ENCODE data around the gene MEIS1. TPM values are rescaled to one million over a fixed set of nuclear protein-coding genes. Genes with fewer than 3 reads are reported as not detected.

The MEIS1 gene
- total and polyA plus RNA-seq, 2 experiments from 2014 or later: 0.16 to 0.28 TPM

- TF ChIP-seq REST (IDR thresholded peaks at IDR 0.05; ENCODE audit: unreplicated experiment) (no peak), CTCF (conservative IDR thresholded peaks at IDR 0.05; ENCODE audit: low read depth in 2 of 2) (no peak), CREB1 (CRISPR knock-in tag; IDR thresholded peaks at IDR 0.05; ENCODE audit: low read depth) (no peak), ETS1 (IDR thresholded peaks at IDR 0.05) (no peak), ZNF331 (CRISPR knock-in tag; IDR thresholded peaks at IDR 0.05; ENCODE audit: low read depth) (no peak)
Observed at GRCh38 chr2:66467718-66468117, 32.8 kb downstream of the MEIS1 start (continued).

- H3K27me3 Mint-ChIP-seq (ENCODE audit: insufficient read depth, low read depth, poor library complexity): peaks cover 8% of the 10 kb centered on the region
- Histone ChIP-seq H3K9me2 (ENCODE audit: insufficient read depth) (no peaks in the 10 kb centered on the region), H3K36me3 (ENCODE audit: insufficient read depth) (no peaks in the 10 kb centered on the region), H4K20me1 (replicated peaks; ENCODE audit: insufficient read depth) (no peaks in the 10 kb centered on the region), H3K4me2 (peak overlapping the region; percentile 6), H3K27me3 (ENCODE audit: insufficient read depth) (no peaks in the 10 kb centered on the region), H3F3A (replicated peaks; ENCODE audit: low read depth) (no peaks in the 10 kb centered on the region), H3K4me3 (no peak overlapping the region), H3K79me2 (replicated peaks; ENCODE audit: insufficient read depth) (no peaks in the 10 kb centered on the region), H3K4me1 (ENCODE audit: insufficient read depth) (peaks cover 21% of the 10 kb centered on the region), H2AFZ (no peak overlapping the region), H3K27ac (ENCODE audit: low read depth) (no peak overlapping the region)
- peak; percentile 84 for ATAC-seq
- peaks cover 27% of the 10 kb centered on the region for H3K4me1 Mint-ChIP-seq
- H3K27ac Mint-ChIP-seq: no peak overlapping the region
- no peaks in the 10 kb centered on the region for H3K36me3 Mint-ChIP-seq (ENCODE audit: low read depth)
- peak; percentile 8 for DNase-seq (ENCODE audit: low spot score)
- H3K9me3 Mint-ChIP-seq: no peaks in the 10 kb centered on the region
- H3K4me3 Mint-ChIP-seq: peak overlapping the region; percentile 32; the same call in 1 of the 3 replicates
- TF ChIP-seq POLR2AphosphoS5 (IDR thresholded peaks at IDR 0.05; ENCODE audit: low read depth) (no peak), JUNB (IDR thresholded peaks at IDR 0.05; ENCODE audit: unreplicated experiment) (no peak), NANOG (IDR thresholded peaks at IDR 0.05; ENCODE audit: borderline replicate concordance) (no peak), CTCF (conservative IDR thresholded peaks at IDR 0.05; ENCODE audit: low read depth in 2 of 2) (no peak), EZH2 (IDR thresholded peaks at IDR 0.05; ENCODE audit: low read depth, unreplicated experiment) (no peak), ETS1 (IDR thresholded peaks at IDR 0.05) (no peak), REST (IDR thresholded peaks at IDR 0.05; ENCODE audit: unreplicated experiment) (no peak), CREB1 (CRISPR knock-in tag; IDR thresholded peaks at IDR 0.05; ENCODE audit: low read depth) (no peak), ZNF114 (CRISPR knock-in tag; IDR thresholded peaks at IDR 0.05) (no peak), STAT1 (IDR thresholded peaks at IDR 0.05; ENCODE audit: unreplicated experiment) (no peak), ZNF331 (CRISPR knock-in tag; IDR thresholded peaks at IDR 0.05; ENCODE audit: low read depth) (no peak), EZH2phosphoT487 (IDR thresholded peaks at IDR 0.05; ENCODE audit: unreplicated experiment) (no peak)
Observed at GRCh38 chr2:66469214-66469902, 34.4 kb downstream of the MEIS1 start.
